CD8-positive, alpha-beta memory T cell (primary cell): Measurements from ENCODE around the gene CEP19. TPM values are rescaled to one million over a fixed set of nuclear protein-coding genes. Genes with fewer than 3 reads are reported as not detected.
"Not testable (repeated sequence)": the region's sequence is repeated elsewhere in the genome, so short reads cannot be mapped to it uniquely, and the experiment has no call there.

Source experiments
- CTCF ChIA-PET: fragments of 350-600 bp; sonication (Branson Sonifier 250); formaldehyde crosslinking; loops from one replicate; lab custom pipeline; 2021; ENCODE audit warnings: antibody characterized with exemption; lab: Charles Lee
- POLR2A ChIA-PET: fragments of 350-600 bp; sonication (Branson Sonifier 250); formaldehyde crosslinking; loops from one replicate; lab custom pipeline; 2021; ENCODE audit warnings: antibody characterized with exemption; lab: Charles Lee
- DNase-seq, 5 donors: peaks; one replicate each; pipeline versions ENCODE4 v3.0.0 to v3.0.0-alpha.2; 2020 to 2022; ENCODE audit warnings: mixed read lengths in 1 of 5
- H3K27ac ChIP-seq: one replicate; pipeline ENCODE4 v1.7.0; 2013; ENCODE audit warnings: low read depth, mild to moderate bottlenecking, low read length, moderate library complexity
- H3K27me3 ChIP-seq: 2 replicates; pipeline ENCODE4 v1.7.0; 2013; ENCODE audit warnings: low read length, mild to moderate bottlenecking; ENCODE audit not compliant: insufficient read depth, poor library complexity, severe bottlenecking
- H3K36me3 ChIP-seq: 2 replicates; pipeline ENCODE4 v1.7.0; 2013; ENCODE audit warnings: mild to moderate bottlenecking, low read length, moderate library complexity; ENCODE audit not compliant: insufficient read depth
- H3K4me1 ChIP-seq: 2 replicates; pipeline ENCODE4 v1.7.0; 2013; ENCODE audit warnings: mild to moderate bottlenecking, low read length, moderate library complexity; ENCODE audit not compliant: insufficient read depth
- H3K4me3 ChIP-seq: 2 replicates; pipeline ENCODE4 v1.7.0; 2013; ENCODE audit warnings: mild to moderate bottlenecking, low read length
- H3K9me3 ChIP-seq: 2 replicates; pipeline ENCODE4 v1.7.0; 2013; ENCODE audit warnings: mild to moderate bottlenecking, low read length
- H3K27ac Mint-ChIP-seq, 8 donors: one replicate each; pipeline ENCODE4 v1.8.0; 2020 to 2021; ENCODE audit warnings: mixed read lengths in 8 of 8, mild to moderate bottlenecking in 6 of 8, inconsistent platforms in 3 of 8, moderate library complexity in 3 of 8
- H3K27me3 Mint-ChIP-seq, 2 donors: one replicate each; pipeline ENCODE4 v1.8.0; 2020 to 2021; ENCODE audit warnings: mixed read lengths in 2 of 2, mild to moderate bottlenecking in 1 of 2, moderate library complexity in 1 of 2
- H3K36me3 Mint-ChIP-seq, 3 donors: one replicate each; pipeline ENCODE4 v1.8.0; 2020 to 2021; ENCODE audit warnings: mixed read lengths in 3 of 3, inconsistent platforms in 1 of 3, mild to moderate bottlenecking in 1 of 3
- H3K4me1 Mint-ChIP-seq, 3 donors: one replicate each; pipeline ENCODE4 v1.8.0; 2020 to 2021; ENCODE audit warnings: mixed read lengths in 3 of 3, inconsistent platforms in 1 of 3, mild to moderate bottlenecking in 1 of 3
- H3K4me3 Mint-ChIP-seq, 7 donors: one replicate each; pipeline ENCODE4 v1.8.0; 2020 to 2021; ENCODE audit warnings: mixed read lengths in 7 of 7, mild to moderate bottlenecking in 6 of 7, moderate library complexity in 4 of 7, inconsistent platforms in 2 of 7
- H3K9me3 Mint-ChIP-seq, 5 donors: one replicate each; pipeline ENCODE4 v1.8.0; 2020 to 2022; ENCODE audit warnings: mixed read lengths in 5 of 5, mild to moderate bottlenecking in 3 of 5, moderate library complexity in 2 of 5, inconsistent platforms in 1 of 5
- polyA plus RNA-seq: library from polyadenylated mRNA; unstranded; fragments of 300-500 nt; fragmentation: Illumina TruSeq; gene quantifications from one replicate; pipeline ENCODE4 v1.2.3, GENCODE V29; 2021
- total RNA-seq, 2 experiments: library from RNA; stranded (reverse); gene quantifications; one replicate each; pipeline ENCODE4 v1.2.3, GENCODE V29; 2021

Gene CEP19, protein sequence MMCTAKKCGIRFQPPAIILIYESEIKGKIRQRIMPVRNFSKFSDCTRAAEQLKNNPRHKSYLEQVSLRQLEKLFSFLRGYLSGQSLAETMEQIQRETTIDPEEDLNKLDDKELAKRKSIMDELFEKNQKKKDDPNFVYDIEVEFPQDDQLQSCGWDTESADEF
- 1 to 10 TPM; 7.3 to 7.4 TPM for total RNA-seq
- polyA plus RNA-seq = 7.4 TPM

DNA sequence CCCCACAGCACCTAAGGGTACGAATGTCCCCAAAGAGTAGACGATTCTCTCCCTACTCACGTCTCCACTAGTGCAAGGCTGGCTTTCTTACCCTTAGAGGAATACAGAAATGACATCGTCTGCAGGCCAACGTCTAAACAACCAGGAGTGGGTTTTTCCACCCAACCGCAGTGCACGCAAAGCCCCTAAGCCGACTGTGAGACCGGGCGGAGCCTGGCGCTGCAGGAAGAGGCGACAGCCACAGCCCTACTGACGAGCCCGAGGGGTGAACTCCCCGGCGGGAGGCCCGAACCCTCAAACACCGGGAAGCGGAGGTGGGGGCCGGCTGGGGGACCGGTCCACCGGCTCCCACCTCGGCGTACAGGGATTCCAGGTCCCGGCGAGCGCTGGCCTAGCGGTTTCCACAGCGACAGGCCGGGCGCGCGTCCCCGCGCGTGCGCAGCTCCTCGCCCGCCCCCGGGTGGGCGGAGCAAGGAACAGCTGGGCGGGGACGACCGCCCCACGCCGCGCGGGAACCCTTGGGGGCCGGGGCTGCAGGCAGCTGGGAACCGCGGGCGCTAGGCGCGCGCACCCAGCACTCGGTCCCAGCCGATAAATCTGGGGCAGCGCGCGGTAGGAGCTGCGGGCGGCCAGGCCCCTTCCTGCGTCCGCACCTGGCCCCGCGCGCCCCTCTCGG, at the start of gene CEP19, which contains the start of gene PIGX:
TSS of gene CEP19 (minus strand) at position 413 of the 676 bp plus-strand sequence. CDS start 3,593 bp downstream, outside the sequence.
TSS of gene PIGX (plus strand) at position 540 of the 676 bp plus-strand sequence.
- H3K9me3 Mint-ChIP-seq = no peaks in the 10 kb centered on the region
- H3K36me3 Mint-ChIP-seq = peaks cover 0 to 14% (median 0%) of the 10 kb centered on the region in 3 donors
- peak within 1 kb of the TSS; percentile 86 to 97 (median 90) for H3K4me3 Mint-ChIP-seq
- CTCF ChIA-PET = interaction anchor here (1.4 kb wide), 1 partner anchor 29 kb away, joined by 3 read pairs; no protein-coding TSS in a partner anchor
- peak within 1 kb of the TSS; percentile 76 for H3K4me3 ChIP-seq
- H3K9me3 ChIP-seq = no peaks in the 10 kb centered on the region
- peak within 1 kb of the TSS; percentile 92 to 100 (median 99) for H3K27ac Mint-ChIP-seq
- H3K27me3 ChIP-seq = no peaks in the 10 kb centered on the region
- H3K27me3 Mint-ChIP-seq = peaks cover 0 to 3% of the 10 kb centered on the region in 2 donors
- peaks cover 17 to 37% (median 33%) of the 10 kb centered on the region in 3 donors for H3K4me1 Mint-ChIP-seq
- POLR2A ChIA-PET = interaction anchor here (0.8 to 1.2 kb wide), 6 partner anchors 28 to 154 kb away, joined by 3 to 12 read pairs (median 4); partner anchors contain the start of genes FBXO45, NRROS, PAK2 and WDR53
- H3K27ac ChIP-seq = peak within 1 kb of the TSS; percentile 95
- DNase-seq = peak; percentile 89 to 96 (median 95)
- H3K36me3 ChIP-seq = no peaks in the 10 kb centered on the region
- H3K4me1 ChIP-seq = peaks cover 16% of the 10 kb centered on the region

DNA sequence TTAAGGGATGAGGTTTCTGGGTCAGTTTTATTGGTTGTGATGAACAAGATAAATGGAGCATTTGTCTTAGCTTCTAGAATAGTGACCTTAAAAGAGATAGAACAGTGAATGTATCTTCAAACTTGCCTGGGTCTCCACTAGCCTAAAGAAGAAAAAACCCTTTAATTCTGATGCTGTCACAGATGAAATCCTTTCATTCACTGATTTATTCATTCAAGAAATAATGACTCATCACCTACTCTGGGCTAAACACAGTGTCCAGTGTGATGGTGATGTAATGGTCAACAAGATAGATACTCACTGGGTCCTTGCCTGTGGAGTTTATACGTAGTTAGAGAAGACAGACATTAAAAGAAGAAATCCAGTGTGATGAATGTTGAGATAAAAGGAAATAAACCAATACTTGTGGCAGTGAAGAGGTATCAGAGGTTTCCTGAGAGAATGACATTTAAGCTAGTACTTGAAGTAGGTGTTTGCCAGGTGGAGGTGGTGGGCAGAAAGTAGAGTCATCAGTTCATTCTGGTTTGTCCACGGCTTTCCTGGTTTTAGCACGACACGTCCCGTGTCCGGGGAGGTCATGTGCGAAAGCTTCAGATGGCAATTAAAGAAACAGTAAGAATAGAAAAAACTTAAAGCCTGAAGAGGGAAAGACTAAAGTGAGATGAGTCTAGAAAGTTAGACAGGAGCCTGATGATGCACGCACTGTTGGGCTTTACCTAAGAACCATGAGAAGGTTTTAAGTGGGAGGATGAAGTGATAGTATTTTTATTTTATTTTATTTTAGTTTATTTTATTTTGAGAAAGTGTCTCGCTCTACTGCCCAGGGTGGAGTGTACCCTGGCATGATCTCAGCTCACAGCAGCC, 46.1 kb upstream of the CEP19 start:
- ChIA-PET POLR2A (interaction anchor here (0.6 kb wide), 1 partner anchor 190 kb away, joined by 3 read pairs; the partner anchor contains the start of genes FBXO45 and WDR53), CTCF (no interaction called here)
- Histone ChIP-seq H3K27ac (no peak overlapping the region), H3K9me3 (peaks cover 12% of the 10 kb centered on the region), H3K4me3 (no peak overlapping the region), H3K4me1 (no peaks in the 10 kb centered on the region), H3K36me3 (peaks cover 12% of the 10 kb centered on the region), H3K27me3 (no peaks in the 10 kb centered on the region)
- H3K4me1 Mint-ChIP-seq = peaks cover 50 to 64% (median 57%) of the 10 kb centered on the region in 3 donors
- H3K36me3 Mint-ChIP-seq = peaks cover 21 to 49% (median 31%) of the 10 kb centered on the region in 3 donors
- no peak for DNase-seq
- H3K27me3 Mint-ChIP-seq = no peaks in the 10 kb centered on the region
- H3K9me3 Mint-ChIP-seq = peaks cover 3 to 18% (median 14%) of the 10 kb centered on the region in 5 donors
- no peak overlapping the region for H3K4me3 Mint-ChIP-seq
- peak overlapping the region in 6 of 8 donors; percentile 3 to 88 (median 17) for H3K27ac Mint-ChIP-seq

DNA sequence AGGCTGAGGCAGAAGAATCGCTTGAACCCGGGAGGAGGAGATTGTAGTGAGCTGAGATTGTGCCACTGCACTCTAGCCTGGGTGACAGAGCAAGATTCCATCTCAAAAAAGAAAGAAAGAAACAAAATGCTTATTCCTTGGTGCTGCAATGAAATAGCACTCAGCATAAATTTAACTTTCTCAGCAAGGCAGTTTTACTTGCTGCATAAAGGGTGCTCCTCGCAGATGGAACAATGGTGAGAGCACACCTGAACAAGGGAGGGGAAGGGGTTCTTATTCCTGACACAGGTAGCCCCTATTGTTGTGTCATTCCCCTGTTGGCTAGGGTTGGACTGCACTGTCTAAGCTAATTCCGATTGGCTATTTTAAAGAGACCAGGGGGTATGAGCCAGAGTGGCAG, 44.7 kb upstream of the CEP19 start:
- H3K36me3 ChIP-seq = peaks cover 12% of the 10 kb centered on the region
- no peak overlapping the region for H3K4me3 Mint-ChIP-seq
- peak overlapping the region in 4 of 8 donors; percentile 4 to 74 (median 9) for H3K27ac Mint-ChIP-seq
- H3K27me3 Mint-ChIP-seq = no peaks in the 10 kb centered on the region
- H3K4me1 Mint-ChIP-seq = peaks cover 45 to 69% (median 57%) of the 10 kb centered on the region in 3 donors
- H3K27me3 ChIP-seq = no peaks in the 10 kb centered on the region
- H3K4me3 ChIP-seq = no peak overlapping the region
- no peaks in the 10 kb centered on the region for H3K4me1 ChIP-seq
- peaks cover 12% of the 10 kb centered on the region for H3K9me3 ChIP-seq
- H3K36me3 Mint-ChIP-seq = peaks cover 18 to 50% (median 31%) of the 10 kb centered on the region in 3 donors
- H3K9me3 Mint-ChIP-seq = peaks cover 3 to 18% (median 14%) of the 10 kb centered on the region in 5 donors
- ChIA-PET CTCF (no interaction called here), POLR2A (no interaction called here)
- H3K27ac ChIP-seq = no peak overlapping the region
- DNase-seq = no peak

DNA sequence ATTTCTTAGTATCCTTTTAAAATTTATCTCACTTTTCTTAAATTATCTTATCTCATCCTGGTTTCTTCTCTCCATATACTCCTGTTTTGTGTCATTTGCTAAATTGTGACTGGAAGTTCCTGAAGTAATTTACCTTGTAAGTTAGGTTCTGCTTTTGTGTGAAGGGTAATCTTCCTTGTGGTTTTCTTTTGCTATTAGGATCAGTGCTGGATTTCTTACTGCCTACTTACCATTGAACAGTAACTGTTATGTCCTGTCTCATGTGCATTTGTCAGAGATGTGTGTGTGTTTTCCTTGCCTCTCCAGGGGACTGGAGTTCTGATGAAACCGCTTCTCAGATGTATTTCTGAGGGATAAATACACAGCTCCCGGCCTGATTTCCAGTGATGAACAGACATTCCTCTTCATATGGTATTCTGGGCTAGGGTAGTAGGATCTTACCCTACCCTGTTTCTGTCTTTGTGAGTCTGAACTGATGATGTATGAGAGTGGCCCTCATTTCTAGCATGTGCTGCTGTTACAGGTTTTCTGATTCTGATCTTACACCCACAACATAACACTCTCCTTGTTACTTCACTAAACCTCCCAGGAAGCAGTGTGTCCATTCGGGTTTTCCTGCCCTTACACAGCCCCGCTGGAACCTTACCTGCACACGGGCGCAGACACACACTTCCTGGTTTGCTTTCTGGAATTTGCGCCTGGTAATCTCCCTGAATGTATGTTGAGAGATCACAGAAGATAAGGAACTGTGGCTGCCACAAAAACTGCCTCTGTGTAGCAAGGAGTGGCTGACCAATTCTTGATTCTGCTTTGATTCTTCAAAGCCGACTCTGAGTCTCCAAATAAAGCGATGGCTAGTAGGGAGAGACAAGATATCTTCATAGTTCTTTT, 42.3 kb upstream of the CEP19 start:
- Mint-ChIP-seq H3K27me3 (no peaks in the 10 kb centered on the region), H3K4me1 (peaks cover 47 to 72% (median 62%) of the 10 kb centered on the region in 3 donors), H3K36me3 (peaks cover 20 to 60% (median 26%) of the 10 kb centered on the region in 3 donors), H3K9me3 (peaks cover 3 to 18% (median 14%) of the 10 kb centered on the region in 5 donors), H3K27ac (peak overlapping the region in 6 of 8 donors; percentile 4 to 88 (median 28)), H3K4me3 (no peak overlapping the region)
- CTCF ChIA-PET = no interaction called here
- Histone ChIP-seq H3K9me3 (peaks cover 12% of the 10 kb centered on the region), H3K36me3 (peaks cover 15% of the 10 kb centered on the region), H3K4me1 (no peaks in the 10 kb centered on the region), H3K27me3 (no peaks in the 10 kb centered on the region), H3K27ac (no peak overlapping the region), H3K4me3 (no peak overlapping the region)
- no peak for DNase-seq
- POLR2A ChIA-PET = no interaction called here

DNA sequence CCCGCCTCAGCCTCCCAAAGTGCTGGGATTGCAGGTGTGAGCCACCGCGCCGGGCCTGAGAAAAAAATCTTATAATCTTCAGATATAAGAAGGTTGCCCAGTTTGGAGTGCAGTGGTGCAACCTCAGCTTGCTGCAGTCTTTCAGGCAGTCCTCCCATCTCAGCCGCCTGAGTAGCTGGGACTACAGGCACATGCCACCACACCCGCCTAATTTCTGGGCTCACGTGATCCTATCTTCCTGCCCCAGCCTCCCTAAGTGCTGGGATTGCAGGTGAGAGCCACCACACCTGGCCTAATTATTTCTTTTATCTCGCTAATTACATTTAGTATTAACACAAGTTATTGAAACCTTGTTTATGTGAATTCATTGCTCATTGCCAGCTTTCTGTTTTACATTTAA, 41.2 kb upstream of the CEP19 start:
- no peak overlapping the region for H3K27ac ChIP-seq
- H3K36me3 ChIP-seq = peaks cover 15% of the 10 kb centered on the region
- ChIA-PET CTCF (no interaction called here), POLR2A (no interaction called here)
- DNase-seq = no peak
- H3K27me3 Mint-ChIP-seq = no peaks in the 10 kb centered on the region
- peak overlapping the region in 1 of 8 donors; percentile 8 for H3K27ac Mint-ChIP-seq
- peaks cover 12% of the 10 kb centered on the region for H3K9me3 ChIP-seq
- no peaks in the 10 kb centered on the region for H3K4me1 ChIP-seq
- H3K9me3 Mint-ChIP-seq = peaks cover 3 to 18% (median 14%) of the 10 kb centered on the region in 5 donors
- peaks cover 54 to 74% (median 62%) of the 10 kb centered on the region in 3 donors for H3K4me1 Mint-ChIP-seq
- no peak overlapping the region for H3K4me3 ChIP-seq
- peaks cover 20 to 66% (median 26%) of the 10 kb centered on the region in 3 donors for H3K36me3 Mint-ChIP-seq
- H3K27me3 ChIP-seq = no peaks in the 10 kb centered on the region
- H3K4me3 Mint-ChIP-seq = no peak overlapping the region

DNA sequence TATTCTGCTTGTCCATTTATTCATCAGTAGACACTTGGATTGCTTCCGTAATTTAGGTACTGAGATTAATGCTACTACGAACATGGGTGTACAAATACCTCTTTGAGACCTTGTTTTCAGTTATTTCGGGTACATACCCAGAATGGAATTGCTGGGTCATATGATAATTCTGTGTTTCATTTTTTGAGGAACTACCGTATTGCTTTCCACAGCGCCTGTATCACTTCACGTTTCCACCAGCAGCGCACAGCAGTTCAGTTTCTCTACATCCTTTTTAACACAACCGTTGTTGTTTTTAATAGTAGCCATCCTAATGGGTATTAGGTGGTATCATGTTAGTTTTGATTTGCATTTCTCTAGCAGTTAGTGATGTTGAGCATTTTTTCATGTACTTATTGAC, 37.1 kb upstream of the CEP19 start:
- Histone ChIP-seq H3K27ac (no peak overlapping the region), H3K27me3 (no peaks in the 10 kb centered on the region), H3K4me3 (no peak overlapping the region), H3K36me3 (peaks cover 3% of the 10 kb centered on the region), H3K9me3 (no peaks in the 10 kb centered on the region), H3K4me1 (no peaks in the 10 kb centered on the region)
- Mint-ChIP-seq H3K4me1 (peaks cover 50 to 79% (median 78%) of the 10 kb centered on the region in 3 donors), H3K36me3 (peaks cover 9 to 49% (median 16%) of the 10 kb centered on the region in 3 donors), H3K9me3 (peaks cover 0 to 2% (median 0%) of the 10 kb centered on the region in 5 donors), H3K4me3 (no peak overlapping the region), H3K27ac (peak overlapping the region in 4 of 8 donors; percentile 19 to 46 (median 36)), H3K27me3 (no peaks in the 10 kb centered on the region)
- DNase-seq = no peak
- CTCF ChIA-PET = no interaction called here
- POLR2A ChIA-PET = no interaction called here

DNA sequence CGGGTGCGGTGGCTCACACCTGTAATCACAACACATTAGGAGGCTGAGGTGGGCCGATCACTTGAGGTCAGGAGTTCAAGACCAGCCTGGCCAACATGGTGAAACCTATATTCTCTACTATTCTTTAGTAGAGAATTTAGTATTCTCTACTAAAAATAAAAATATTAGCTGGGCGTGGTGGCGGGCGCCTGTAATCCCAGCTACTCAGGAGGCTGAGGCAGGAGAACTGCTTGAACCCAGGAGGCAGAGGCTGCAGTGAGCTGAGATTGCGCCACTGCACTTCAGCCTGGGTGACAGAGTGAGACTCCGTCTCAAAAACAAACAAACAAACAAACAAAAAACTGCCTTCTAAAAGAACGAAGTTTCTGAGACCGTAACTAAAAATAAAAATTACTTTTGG, 31.5 kb upstream of the CEP19 start:
- CTCF ChIA-PET, POLR2A ChIA-PET, H3K27me3 Mint-ChIP-seq, DNase-seq, H3K36me3 ChIP-seq, H3K4me3 ChIP-seq, H3K9me3 ChIP-seq, H3K27me3 ChIP-seq, H3K9me3 Mint-ChIP-seq, H3K27ac ChIP-seq: not testable (repeated sequence)
- Mint-ChIP-seq H3K27ac (peak overlapping the region in 6 of 8 donors; percentile 70 to 95 (median 90)), H3K36me3 (peaks cover 0 to 30% (median 16%) of the 10 kb centered on the region in 3 donors), H3K4me3 (peak overlapping the region in 2 of 7 donors; percentile 23 to 79), H3K4me1 (peaks cover 48 to 68% (median 68%) of the 10 kb centered on the region in 3 donors)
- H3K4me1 ChIP-seq = peaks cover 23% of the 10 kb centered on the region
